DND-41 (cell line): ENCODE measurements around the gene UBQLN1.

Experiments used
- ATAC-seq: fragments of 200-7000 bp; cut with Tn5 transposase; 3 replicates; pipeline ENCODE4 v1.9.1; 2021; ENCODE audit warnings: low read depth; ENCODE audit not compliant: insufficient read depth
- DNase-seq: peaks from one replicate; pipeline ENCODE4 v3.0.0-alpha.2; 2020
- H2AFZ ChIP-seq: 2 replicates; pipeline ENCODE4 v1.6.0; 2012; ENCODE audit warnings: low read depth, low read length
- H3K27ac ChIP-seq: 2 replicates; pipeline ENCODE4 v1.5.1; 2012; ENCODE audit warnings: low read length, inconsistent platforms
- H3K27me3 ChIP-seq: fragments of 200-600 bp; sonication (generic); 2 replicates; pipeline ENCODE4 v1.6.0; 2012; ENCODE audit warnings: low read length, mild to moderate bottlenecking, inconsistent platforms; ENCODE audit not compliant: insufficient read depth, poor library complexity
- H3K36me3 ChIP-seq: 2 replicates; pipeline ENCODE4 v1.5.1; 2012; ENCODE audit warnings: low read length, inconsistent platforms; ENCODE audit not compliant: insufficient read depth
- H3K4me1 ChIP-seq: 2 replicates; pipeline ENCODE4 v1.5.1; 2012; ENCODE audit warnings: mild to moderate bottlenecking, low read length; ENCODE audit not compliant: insufficient read depth
- H3K4me2 ChIP-seq: 2 replicates; pipeline ENCODE4 v1.6.0; 2012; ENCODE audit warnings: mild to moderate bottlenecking, moderate library complexity, low read length, inconsistent platforms; ENCODE audit not compliant: insufficient read depth
- H3K4me3 ChIP-seq, 2 experiments: fragments of 200-600 bp in 1 of 2; shearing (Covaris generic) in 1 of 2; 2 replicates each; pipeline ENCODE4 v1.5.1; 2012 to 2016; ENCODE audit warnings: inconsistent platforms in 2 of 2, low read length in 2 of 2, mild to moderate bottlenecking in 2 of 2, low read depth in 1 of 2, moderate library complexity in 1 of 2
- H3K79me2 ChIP-seq: 2 replicates; pipeline ENCODE4 v1.6.0; 2012; ENCODE audit warnings: low read length, inconsistent platforms; ENCODE audit not compliant: insufficient read depth
- H3K9ac ChIP-seq: 2 replicates; pipeline ENCODE4 v1.6.0; 2012; ENCODE audit warnings: low read depth, mild to moderate bottlenecking, inconsistent platforms, low read length, moderate library complexity
- H3K9me3 ChIP-seq: 2 replicates; pipeline ENCODE4 v1.5.1; 2012; ENCODE audit warnings: low read length, moderate library complexity, mild to moderate bottlenecking, inconsistent platforms; ENCODE audit not compliant: insufficient read depth, severe bottlenecking
- H4K20me1 ChIP-seq: 2 replicates; pipeline ENCODE4 v1.6.0; 2012; ENCODE audit warnings: low read length; ENCODE audit not compliant: insufficient read depth
- CTCF ChIP-seq: IDR thresholded peaks from 2 replicates; pipeline ENCODE4 v1.5.1; 2012; ENCODE audit warnings: borderline replicate concordance, low read length, moderate library complexity, mild to moderate bottlenecking; ENCODE audit not compliant: poor library complexity, severe bottlenecking; ENCODE audit errors: extremely low read depth
- EZH2 ChIP-seq: IDR thresholded peaks from 3 replicates; pipeline ENCODE4 v1.6.1; 2012; ENCODE audit warnings: borderline replicate concordance, low read depth, mild to moderate bottlenecking, moderate library complexity, low read length, inconsistent platforms; ENCODE audit not compliant: severe bottlenecking

The UBQLN1 gene

GRCh38 chr9:83665580-83666200, 42.1 kb downstream of the UBQLN1 start:
- H3K79me2 ChIP-seq = peaks cover 15% of the 10 kb centered on the region; the same call in 1 of the 2 replicates
- H4K20me1 ChIP-seq = peaks cover 3% of the 10 kb centered on the region; the same call in 1 of the 2 replicates
- DNase-seq (no peak), ATAC-seq (no peak)
- H3K9me3 ChIP-seq = no peaks in the 10 kb centered on the region
- H2AFZ ChIP-seq = no peak overlapping the region
- no peak overlapping the region for H3K4me3 ChIP-seq
- H3K4me1 ChIP-seq = no peaks in the 10 kb centered on the region
- TF ChIP-seq EZH2 = no peak
- TF ChIP-seq CTCF = no peak
- H3K27ac ChIP-seq = no peak overlapping the region
- H3K27me3 ChIP-seq = no peaks in the 10 kb centered on the region
- H3K9ac ChIP-seq = no peak overlapping the region
- H3K4me2 ChIP-seq = no peak overlapping the region
- H3K36me3 ChIP-seq = peaks cover 91% of the 10 kb centered on the region

- Histone ChIP-seq H3K36me3 (peaks cover 94% of the 10 kb centered on the region), H3K27ac (no peak overlapping the region), H4K20me1 (peaks cover 3% of the 10 kb centered on the region; the same call in 1 of the 2 replicates), H3K79me2 (peaks cover 7% of the 10 kb centered on the region; the same call in 1 of the 2 replicates), H3K27me3 (no peaks in the 10 kb centered on the region), H3K9me3 (no peaks in the 10 kb centered on the region), H2AFZ (no peak overlapping the region), H3K4me3 (no peak overlapping the region), H3K4me2 (no peak overlapping the region), H3K4me1 (no peaks in the 10 kb centered on the region), H3K9ac (no peak overlapping the region)
- no peak for ATAC-seq
- DNase-seq = no peak
- TF ChIP-seq EZH2 (no peak), CTCF (no peak)
Observed at GRCh38 chr9:83662933-83663332, 44.8 kb downstream of the UBQLN1 start.

GRCh38 chr9:83656952-83657351, 50.8 kb downstream of the UBQLN1 start:
- no peak overlapping the region for H3K9ac ChIP-seq
- H3K36me3 ChIP-seq = peaks cover 91% of the 10 kb centered on the region
- H2AFZ ChIP-seq = no peak overlapping the region
- no peaks in the 10 kb centered on the region for H3K27me3 ChIP-seq
- DNase-seq (no peak), ATAC-seq (no peak)
- no peaks in the 10 kb centered on the region for H3K4me1 ChIP-seq
- H3K27ac ChIP-seq = no peak overlapping the region
- no peak overlapping the region for H3K4me3 ChIP-seq
- H4K20me1 ChIP-seq = no peaks in the 10 kb centered on the region
- H3K9me3 ChIP-seq = no peaks in the 10 kb centered on the region
- no peak overlapping the region for H3K4me2 ChIP-seq
- no peaks in the 10 kb centered on the region for H3K79me2 ChIP-seq
- TF ChIP-seq EZH2 = no peak
- no peak for TF ChIP-seq CTCF
